ENCODE data around the gene CARD9. TPM values are rescaled to one million over a fixed set of nuclear protein-coding genes. Genes with fewer than 3 reads are reported as not detected.
"Not testable (repeated sequence)": the region's sequence is repeated elsewhere in the genome, so short reads cannot be mapped to it uniquely, and the experiment has no call there.

Gene CARD9
- total RNA-seq, 1 donor from 2014 or later: 4.3 TPM

- no peak for DNase-seq (ENCODE audit: low spot score)
Observed at GRCh38 chr9:136364942-136365774, 8.3 kb downstream of the CARD9 start.

GRCh38 chr9:136363949-136364748 is 9.3 kb downstream of the CARD9 start:
- no peak for DNase-seq (ENCODE audit: low spot score)

- DNase-seq (ENCODE audit: low spot score): peak; percentile 99
Observed at GRCh38 chr9:136363106-136363948, 10.1 kb downstream of the CARD9 start, which contains the start of gene DNLZ. Gene DNLZ (minus strand): TSS chr9:136363744. CDS start chr9:136363714, 30 bp downstream.

DNA sequence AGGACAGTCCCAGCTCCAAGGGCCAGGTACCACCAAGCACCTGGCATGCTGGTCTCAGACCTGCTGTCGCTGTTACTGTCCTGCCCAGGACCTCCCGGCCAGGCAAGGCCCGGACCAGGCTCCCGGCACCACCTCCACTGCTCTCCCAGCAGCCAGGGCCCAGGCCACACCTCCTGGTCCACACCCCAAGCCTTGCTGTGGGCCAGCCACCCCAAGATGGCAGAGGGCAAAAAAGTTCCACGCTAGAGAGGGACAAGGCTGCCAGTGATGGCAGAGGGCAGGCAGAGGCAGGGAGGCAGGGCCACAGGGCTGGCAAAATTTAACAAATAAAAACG is 11.1 kb downstream of the CARD9 start:
- no peak for DNase-seq (ENCODE audit: low spot score)

GRCh38 chr9:136361754-136362449 is 11.6 kb downstream of the CARD9 start:
- DNase-seq (ENCODE audit: low spot score): no peak

GRCh38 chr9:136361047-136361753 is 12.3 kb downstream of the CARD9 start:
- no peak for DNase-seq (ENCODE audit: low spot score)

GRCh38 chr9:136359774-136360718 is 13.4 kb downstream of the CARD9 start:
- DNase-seq (ENCODE audit: low spot score): no peak

GRCh38 chr9:136358888-136359287 is 14.6 kb downstream of the CARD9 start:
- DNase-seq (ENCODE audit: low spot score): no peak

DNA sequence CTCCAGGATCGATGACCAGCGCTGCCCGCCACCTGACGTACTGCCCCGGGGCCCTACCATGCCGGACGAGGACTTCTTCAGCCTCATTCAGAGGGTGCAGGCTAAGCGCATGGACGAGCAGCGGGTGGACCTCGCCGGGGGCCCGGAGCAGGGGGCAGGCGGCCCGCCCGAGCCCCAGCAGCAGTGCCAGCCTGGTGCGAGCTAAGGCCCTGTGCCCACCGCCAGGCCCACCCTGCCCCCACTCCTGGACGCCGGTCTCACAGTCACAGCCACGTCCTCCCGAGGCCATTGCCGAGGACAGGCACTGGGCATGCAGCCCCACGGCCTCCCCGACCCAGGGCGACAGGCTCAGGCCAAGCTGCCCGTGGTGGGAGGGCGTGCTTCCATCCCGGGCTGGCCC is 15.5 kb downstream of the CARD9 start:
- no peak for DNase-seq (ENCODE audit: low spot score)

- no peak for DNase-seq (ENCODE audit: low spot score)
Observed at GRCh38 chr9:136357202-136357725, 16.2 kb downstream of the CARD9 start.

DNA sequence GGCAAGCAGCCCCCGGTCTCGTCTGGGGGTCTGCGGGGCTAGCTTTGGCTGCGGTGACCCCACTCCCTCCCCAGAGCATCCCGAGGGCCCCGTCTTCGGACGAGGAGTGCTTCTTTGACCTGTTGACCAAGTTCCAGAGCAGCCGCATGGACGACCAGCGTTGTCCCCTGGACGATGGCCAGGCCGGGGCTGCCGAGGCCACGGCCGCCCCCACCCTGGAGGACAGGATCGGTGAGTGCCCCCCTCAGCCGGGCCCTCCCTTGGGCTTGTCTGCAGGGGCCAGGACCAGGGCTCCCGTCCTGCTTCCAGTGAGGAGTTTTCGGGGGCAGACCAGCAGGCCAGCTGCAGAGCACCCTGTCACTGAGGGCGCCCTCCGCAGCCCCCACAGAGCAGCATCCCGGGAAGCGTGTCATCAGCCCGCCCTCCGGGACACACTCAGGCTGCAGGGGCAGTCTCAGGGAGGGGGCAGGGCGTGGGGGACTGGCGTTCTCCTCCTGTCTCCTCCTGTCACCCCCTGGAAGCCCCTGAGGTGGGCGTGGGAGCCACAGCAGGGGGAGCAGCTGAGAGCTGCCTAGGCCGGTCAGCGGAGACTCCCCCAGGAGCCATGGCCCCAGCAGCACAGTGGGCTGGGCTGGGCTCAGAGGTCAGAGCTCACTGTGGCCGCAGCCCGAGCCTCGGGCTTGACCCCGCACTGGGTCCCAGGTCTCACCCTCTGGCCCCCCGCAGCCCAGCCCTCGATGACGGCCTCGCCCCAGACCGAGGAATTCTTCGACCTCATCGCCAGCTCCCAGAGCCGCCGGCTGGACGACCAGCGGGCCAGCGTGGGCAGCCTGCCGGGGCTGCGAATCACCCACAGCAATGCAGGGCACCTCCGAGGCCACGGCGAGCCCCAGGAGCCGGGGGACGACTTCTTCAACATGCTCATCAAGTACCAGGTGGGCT is 17.6 kb downstream of the CARD9 start:
- DNase-seq (ENCODE audit: low spot score): no peak

- no peak for DNase-seq (ENCODE audit: low spot score)
Observed at GRCh38 chr9:136354592-136355085, 18.8 kb downstream of the CARD9 start.

- no peak for DNase-seq (ENCODE audit: low spot score)
Observed at GRCh38 chr9:136353757-136354488, 19.5 kb downstream of the CARD9 start.

GRCh38 chr9:136353088-136353487 is 20.4 kb downstream of the CARD9 start:
- DNase-seq (ENCODE audit: low spot score): no peak

DNA sequence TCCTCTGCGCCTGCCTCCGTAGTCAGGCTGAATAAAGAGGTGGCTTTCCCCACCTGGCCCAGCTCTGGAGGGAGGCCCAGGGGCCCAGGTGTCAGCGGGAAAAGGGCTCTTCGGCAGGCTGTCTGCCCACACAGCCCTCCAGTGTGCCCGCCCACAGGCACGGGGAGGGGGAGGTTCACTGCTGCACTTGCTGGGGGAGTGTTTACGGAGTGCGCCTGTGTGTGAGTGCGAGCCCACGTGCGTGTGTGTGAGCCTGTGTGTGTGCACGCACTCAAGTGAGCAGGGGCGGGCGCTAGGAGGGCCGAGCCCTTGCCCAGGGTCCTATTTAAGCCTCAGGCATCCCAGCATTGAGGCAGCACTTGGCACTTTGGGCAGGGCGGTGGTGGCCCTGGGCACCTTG is 20.8 kb downstream of the CARD9 start:
- DNase-seq (ENCODE audit: low spot score): no peak

- not testable (repeated sequence) for DNase-seq (ENCODE audit: low spot score)
Observed at GRCh38 chr9:136351868-136352267, 21.6 kb downstream of the CARD9 start.
